ENCODE data around the gene INSRR.

The INSRR gene

GRCh38 chr1:156834322-156834721 is 24.6 kb downstream of the INSRR start:
- H3K36me3 ChIP-seq (ENCODE audit: control insufficient read depth, insufficient read depth, low read length) = no peaks in the 10 kb centered on the region
- no peak for TF ChIP-seq CTCF (IDR thresholded peaks at IDR 0.05; ENCODE audit: insufficient read depth, low read length, poor library complexity, severe bottlenecking)
- no peak for DNase-seq (ENCODE audit: extremely low read depth, insufficient read length)
- no peak overlapping the region for H3K4me3 ChIP-seq (replicated peaks; ENCODE audit: low read depth, low read length)
- H3K27me3 ChIP-seq (replicated peaks; ENCODE audit: control insufficient read depth, insufficient read depth, low read length) = no peaks in the 10 kb centered on the region

- Histone ChIP-seq H3K27me3 (replicated peaks; ENCODE audit: control insufficient read depth, insufficient read depth, low read length) (no peaks in the 10 kb centered on the region), H3K36me3 (ENCODE audit: control insufficient read depth, insufficient read depth, low read length) (no peaks in the 10 kb centered on the region), H3K4me3 (replicated peaks; ENCODE audit: low read depth, low read length) (no peak overlapping the region)
- TF ChIP-seq CTCF (IDR thresholded peaks at IDR 0.05; ENCODE audit: insufficient read depth, low read length, poor library complexity, severe bottlenecking) = no peak
- DNase-seq (ENCODE audit: extremely low read depth, insufficient read length) = no peak
Observed at GRCh38 chr1:156833603-156834002, 25.3 kb downstream of the INSRR start.

- no peak for TF ChIP-seq CTCF (IDR thresholded peaks at IDR 0.05; ENCODE audit: insufficient read depth, low read length, poor library complexity, severe bottlenecking)
- H3K4me3 ChIP-seq (replicated peaks; ENCODE audit: low read depth, low read length) = no peak overlapping the region
- DNase-seq (ENCODE audit: extremely low read depth, insufficient read length) = no peak
- H3K36me3 ChIP-seq (ENCODE audit: control insufficient read depth, insufficient read depth, low read length) = no peaks in the 10 kb centered on the region
- no peaks in the 10 kb centered on the region for H3K27me3 ChIP-seq (replicated peaks; ENCODE audit: control insufficient read depth, insufficient read depth, low read length)
Observed at GRCh38 chr1:156832434-156832833, 26.5 kb downstream of the INSRR start.

GRCh38 chr1:156828400-156829124 is 30.4 kb downstream of the INSRR start:
- Histone ChIP-seq H3K36me3 (ENCODE audit: control insufficient read depth, insufficient read depth, low read length) (no peaks in the 10 kb centered on the region), H3K4me3 (replicated peaks; ENCODE audit: low read depth, low read length) (no peak overlapping the region), H3K27me3 (replicated peaks; ENCODE audit: control insufficient read depth, insufficient read depth, low read length) (no peaks in the 10 kb centered on the region)
- TF ChIP-seq CTCF (IDR thresholded peaks at IDR 0.05; ENCODE audit: insufficient read depth, low read length, poor library complexity, severe bottlenecking) = no peak
- DNase-seq (ENCODE audit: extremely low read depth, insufficient read length) = no peak

GRCh38 chr1:156826630-156827029 is 32.3 kb downstream of the INSRR start:
- Histone ChIP-seq H3K36me3 (ENCODE audit: control insufficient read depth, insufficient read depth, low read length) (no peaks in the 10 kb centered on the region), H3K27me3 (replicated peaks; ENCODE audit: control insufficient read depth, insufficient read depth, low read length) (no peaks in the 10 kb centered on the region), H3K4me3 (replicated peaks; ENCODE audit: low read depth, low read length) (no peak overlapping the region)
- TF ChIP-seq CTCF (IDR thresholded peaks at IDR 0.05; ENCODE audit: insufficient read depth, low read length, poor library complexity, severe bottlenecking) = no peak
- no peak for DNase-seq (ENCODE audit: extremely low read depth, insufficient read length)

Data from GM06990 (cell line).